ENCODE data around the gene ZNF764.

DNA sequence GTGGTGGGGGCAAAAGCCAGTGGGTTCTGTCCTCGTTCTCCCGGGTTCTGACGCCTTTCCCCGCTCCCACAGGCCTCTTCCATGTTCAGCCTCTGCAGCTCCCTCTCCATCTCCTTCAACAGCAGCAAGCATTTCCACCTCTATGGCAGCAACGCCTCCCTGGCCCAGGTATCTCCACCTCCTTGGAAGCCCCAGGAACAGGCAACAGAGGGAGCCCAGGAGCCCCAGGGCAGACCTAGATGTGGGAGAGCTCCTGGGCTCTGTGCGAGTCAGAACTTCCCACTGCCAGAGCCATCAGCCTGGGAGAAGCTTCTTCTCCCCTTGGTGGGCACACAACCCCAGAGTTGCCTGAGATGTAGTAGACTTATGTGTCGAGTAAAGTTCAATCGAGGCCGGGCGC lies 39.6 kb downstream of the ZNF764 start:
- TF ChIP-seq, protein P1, sequence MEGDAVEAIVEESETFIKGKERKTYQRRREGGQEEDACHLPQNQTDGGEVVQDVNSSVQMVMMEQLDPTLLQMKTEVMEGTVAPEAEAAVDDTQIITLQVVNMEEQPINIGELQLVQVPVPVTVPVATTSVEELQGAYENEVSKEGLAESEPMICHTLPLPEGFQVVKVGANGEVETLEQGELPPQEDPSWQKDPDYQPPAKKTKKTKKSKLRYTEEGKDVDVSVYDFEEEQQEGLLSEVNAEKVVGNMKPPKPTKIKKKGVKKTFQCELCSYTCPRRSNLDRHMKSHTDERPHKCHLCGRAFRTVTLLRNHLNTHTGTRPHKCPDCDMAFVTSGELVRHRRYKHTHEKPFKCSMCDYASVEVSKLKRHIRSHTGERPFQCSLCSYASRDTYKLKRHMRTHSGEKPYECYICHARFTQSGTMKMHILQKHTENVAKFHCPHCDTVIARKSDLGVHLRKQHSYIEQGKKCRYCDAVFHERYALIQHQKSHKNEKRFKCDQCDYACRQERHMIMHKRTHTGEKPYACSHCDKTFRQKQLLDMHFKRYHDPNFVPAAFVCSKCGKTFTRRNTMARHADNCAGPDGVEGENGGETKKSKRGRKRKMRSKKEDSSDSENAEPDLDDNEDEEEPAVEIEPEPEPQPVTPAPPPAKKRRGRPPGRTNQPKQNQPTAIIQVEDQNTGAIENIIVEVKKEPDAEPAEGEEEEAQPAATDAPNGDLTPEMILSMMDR (IDR thresholded peaks at IDR 0.05), result no peak
- TF ChIP-seq POLR2A (IDR thresholded peaks at IDR 0.05), result no peak

All from adrenal gland (tissue), 5 donors.